ENCODE data around the gene MED14. TPM values are rescaled to one million over a fixed set of nuclear protein-coding genes. Genes with fewer than 3 reads are reported as not detected.

Gene MED14
- total and polyA plus RNA-seq, 2 of the 13 experiments (the other 11 are each of a cell fraction or from before 2014, with no cell fraction given) = 10.2 to 16.3 TPM

- Histone ChIP-seq H3K27me3 (ENCODE audit: control insufficient read depth in 1 of 2, insufficient read depth in 2 of 2, low read length in 2 of 2) (no peaks in the 10 kb centered on the region), H3K4me3 (replicated peaks in 1 of 3; ENCODE audit: insufficient read depth in 1 of 3, low read depth in 2 of 3, low read length in 3 of 3) (no peak overlapping the region), H3K79me2 (ENCODE audit: insufficient read depth, low read length) (peaks cover 30% of the 10 kb centered on the region), H3K9ac (ENCODE audit: insufficient read depth, low read depth, low read length) (no peak overlapping the region), H2AFZ (ENCODE audit: low read length) (no peak overlapping the region), H4K20me1 (ENCODE audit: insufficient read depth, low read length) (no peaks in the 10 kb centered on the region), H3K27ac (ENCODE audit: extremely low read length, insufficient read depth, low read length) (no peak overlapping the region), H3K9me3 (ENCODE audit: low read length) (no peaks in the 10 kb centered on the region), H3K36me3 (replicated peaks in 1 of 2; ENCODE audit: control insufficient read depth in 1 of 2, insufficient read depth in 2 of 2, low read length in 2 of 2) (peaks cover 0 to 14% of the 10 kb centered on the region in 2 experiments; a peak in 3 of 5 replicates), H3K4me1 (ENCODE audit: insufficient read depth, low read length) (peaks cover 17% of the 10 kb centered on the region; the same call in 1 of the 2 replicates), H3K4me2 (ENCODE audit: low read depth, low read length) (no peak overlapping the region)
- no peak for ATAC-seq
- in situ Hi-C loops (cut with HindIII; ENCODE audit: extremely low pct_ligation_motif_present, low pct_unique_long_range_greater_than_20kb) = no loop called here
- BruUV-seq (replicated peaks) = no TSS peak
- TF ChIP-seq SP4 (CRISPR knock-in tag; IDR thresholded peaks at IDR 0.05) (no peak), MBD4 (IDR thresholded peaks at IDR 0.05; ENCODE audit: borderline replicate concordance, low read length) (no peak), NPAS2 (CRISPR knock-in tag; IDR thresholded peaks at IDR 0.05; ENCODE audit: borderline replicate concordance) (no peak), ZNF660 (CRISPR knock-in tag; IDR thresholded peaks at IDR 0.05; ENCODE audit: borderline replicate concordance, low read depth) (no peak), ZNF674 (CRISPR knock-in tag; IDR thresholded peaks at IDR 0.05; ENCODE audit: low read depth) (no peak)
- no peak for DNase-seq (ENCODE audit: low spot score)
- ChIA-PET CTCF (ENCODE audit: low intra/inter-chr PET ratio, low total read pairs) (no interaction called here), POLR2A (no interaction called here)
- no peak for FAIRE-seq
- intact Hi-C loops (cut with micrococcal nuclease; ENCODE audit: unreplicated experiment) = no loop called here
Measured at GRCh38 chrX:40719218-40719617, 16.1 kb downstream of the MED14 start.

DNA sequence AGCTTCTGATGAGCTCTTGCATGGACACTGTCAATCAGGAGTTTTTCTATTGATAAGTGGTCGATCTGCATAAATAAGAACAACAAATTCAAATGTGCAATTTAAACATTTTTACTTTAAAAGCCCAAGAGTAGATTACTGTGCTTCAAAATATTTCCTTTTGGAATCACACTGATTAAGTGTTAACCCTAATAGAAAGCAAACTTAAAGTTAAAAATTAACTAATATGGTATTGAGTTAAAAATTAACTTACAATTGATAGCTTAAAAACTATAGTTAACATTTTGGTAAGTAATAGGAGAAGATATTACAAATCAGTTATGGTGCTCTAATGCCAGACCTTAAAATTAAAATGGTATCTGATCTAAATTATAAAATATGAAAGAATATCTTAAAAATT lies 25.9 kb downstream of the MED14 start:
- in situ Hi-C loops (cut with HindIII; ENCODE audit: extremely low pct_ligation_motif_present, low pct_unique_long_range_greater_than_20kb) (no loop called here), intact Hi-C loops (cut with micrococcal nuclease; ENCODE audit: unreplicated experiment) (no loop called here)
- CTCF ChIA-PET (ENCODE audit: low intra/inter-chr PET ratio, low total read pairs) = no interaction called here
- no TSS peak for BruUV-seq (replicated peaks)
- Histone ChIP-seq H3K4me1 (ENCODE audit: insufficient read depth, low read length) (peaks cover 6% of the 10 kb centered on the region; the same call in 1 of the 2 replicates), H2AFZ (ENCODE audit: low read length) (no peak overlapping the region), H3K79me2 (ENCODE audit: insufficient read depth, low read length) (peaks cover under 1% of the 10 kb centered on the region), H3K4me3 (replicated peaks in 1 of 3; ENCODE audit: insufficient read depth in 1 of 3, low read depth in 2 of 3, low read length in 3 of 3) (no peak overlapping the region), H3K27ac (ENCODE audit: extremely low read length, insufficient read depth, low read length) (no peak overlapping the region), H3K27me3 (ENCODE audit: control insufficient read depth in 1 of 2, insufficient read depth in 2 of 2, low read length in 2 of 2) (no peaks in the 10 kb centered on the region), H3K9me3 (ENCODE audit: low read length) (no peaks in the 10 kb centered on the region), H3K9ac (ENCODE audit: insufficient read depth, low read depth, low read length) (no peak overlapping the region), H4K20me1 (ENCODE audit: insufficient read depth, low read length) (no peaks in the 10 kb centered on the region), H3K36me3 (replicated peaks in 1 of 2; ENCODE audit: control insufficient read depth in 1 of 2, insufficient read depth in 2 of 2, low read length in 2 of 2) (peaks cover 0 to 16% of the 10 kb centered on the region in 2 experiments; a peak in 4 of 5 replicates), H3K4me2 (ENCODE audit: low read depth, low read length) (no peak overlapping the region)
- no peak for ATAC-seq
- POLR2A ChIA-PET = no interaction called here
- FAIRE-seq = no peak
- no peak for DNase-seq (ENCODE audit: low spot score)
- 95% methylated on average over 1 of the region's 1 CpG for WGBS (ENCODE audit: low lambda C conversion rate)
- TF ChIP-seq ZNF3 (CRISPR knock-in tag; IDR thresholded peaks at IDR 0.05) (no peak), ZNF446 (CRISPR knock-in tag; IDR thresholded peaks at IDR 0.05) (no peak), TEF (CRISPR knock-in tag; IDR thresholded peaks at IDR 0.05) (no peak), ZNF878 (CRISPR knock-in tag; IDR thresholded peaks at IDR 0.05) (no peak), ZNF710 (CRISPR knock-in tag; IDR thresholded peaks at IDR 0.05; ENCODE audit: borderline replicate concordance) (no peak), ATAD3A (CRISPR knock-in tag; IDR thresholded peaks at IDR 0.05) (no peak), ZBTB7B (CRISPR knock-in tag; IDR thresholded peaks at IDR 0.05) (no peak), ZSCAN31 (CRISPR knock-in tag; IDR thresholded peaks at IDR 0.05; ENCODE audit: low read depth) (no peak), ZNF451 (CRISPR knock-in tag; IDR thresholded peaks at IDR 0.05) (no peak), ATF4 (CRISPR knock-in tag; IDR thresholded peaks at IDR 0.05) (no peak)
- TF ChIP-seq, protein P1, sequence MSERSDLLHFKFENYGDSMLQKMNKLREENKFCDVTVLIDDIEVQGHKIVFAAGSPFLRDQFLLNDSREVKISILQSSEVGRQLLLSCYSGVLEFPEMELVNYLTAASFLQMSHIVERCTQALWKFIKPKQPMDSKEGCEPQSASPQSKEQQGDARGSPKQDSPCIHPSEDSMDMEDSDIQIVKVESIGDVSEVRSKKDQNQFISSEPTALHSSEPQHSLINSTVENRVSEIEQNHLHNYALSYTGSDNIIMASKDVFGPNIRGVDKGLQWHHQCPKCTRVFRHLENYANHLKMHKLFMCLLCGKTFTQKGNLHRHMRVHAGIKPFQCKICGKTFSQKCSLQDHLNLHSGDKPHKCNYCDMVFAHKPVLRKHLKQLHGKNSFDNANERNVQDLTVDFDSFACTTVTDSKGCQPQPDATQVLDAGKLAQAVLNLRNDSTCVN (CRISPR knock-in tag; IDR thresholded peaks at IDR 0.05; ENCODE audit: borderline replicate concordance) = no peak

Data from HepG2 (cell line).